ENCODE data around the gene UGP2.

DNA sequence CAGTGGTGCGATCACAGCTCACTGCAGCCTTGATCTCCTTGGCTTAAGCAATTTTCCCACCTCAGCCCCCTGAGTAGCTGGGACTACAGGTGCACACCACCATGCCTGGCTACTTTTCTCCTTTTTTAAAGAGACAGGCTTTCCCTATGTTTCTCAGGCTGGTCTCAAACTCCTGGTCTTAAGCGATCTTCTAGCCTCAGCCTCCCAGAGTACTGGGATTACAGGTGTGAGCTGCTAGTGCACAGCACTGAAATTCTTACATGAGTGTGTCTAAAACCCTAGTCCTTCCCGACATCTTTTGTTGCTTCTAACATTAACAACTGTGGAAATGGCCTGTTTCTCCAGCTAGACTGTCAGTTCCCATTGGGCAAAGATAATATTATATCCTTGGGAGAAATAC lies 2.9 kb downstream of the UGP2 start:
- TF ChIP-seq CTCF (IDR thresholded peaks at IDR 0.05) (no peak), POLR2AphosphoS5 (IDR thresholded peaks at IDR 0.05; ENCODE audit: low read depth, low read length) (no peak), TCF7L2 (IDR thresholded peaks at IDR 0.05; ENCODE audit: low read depth, low read length) (no peak)
- TF ChIP-seq, protein P1, sequence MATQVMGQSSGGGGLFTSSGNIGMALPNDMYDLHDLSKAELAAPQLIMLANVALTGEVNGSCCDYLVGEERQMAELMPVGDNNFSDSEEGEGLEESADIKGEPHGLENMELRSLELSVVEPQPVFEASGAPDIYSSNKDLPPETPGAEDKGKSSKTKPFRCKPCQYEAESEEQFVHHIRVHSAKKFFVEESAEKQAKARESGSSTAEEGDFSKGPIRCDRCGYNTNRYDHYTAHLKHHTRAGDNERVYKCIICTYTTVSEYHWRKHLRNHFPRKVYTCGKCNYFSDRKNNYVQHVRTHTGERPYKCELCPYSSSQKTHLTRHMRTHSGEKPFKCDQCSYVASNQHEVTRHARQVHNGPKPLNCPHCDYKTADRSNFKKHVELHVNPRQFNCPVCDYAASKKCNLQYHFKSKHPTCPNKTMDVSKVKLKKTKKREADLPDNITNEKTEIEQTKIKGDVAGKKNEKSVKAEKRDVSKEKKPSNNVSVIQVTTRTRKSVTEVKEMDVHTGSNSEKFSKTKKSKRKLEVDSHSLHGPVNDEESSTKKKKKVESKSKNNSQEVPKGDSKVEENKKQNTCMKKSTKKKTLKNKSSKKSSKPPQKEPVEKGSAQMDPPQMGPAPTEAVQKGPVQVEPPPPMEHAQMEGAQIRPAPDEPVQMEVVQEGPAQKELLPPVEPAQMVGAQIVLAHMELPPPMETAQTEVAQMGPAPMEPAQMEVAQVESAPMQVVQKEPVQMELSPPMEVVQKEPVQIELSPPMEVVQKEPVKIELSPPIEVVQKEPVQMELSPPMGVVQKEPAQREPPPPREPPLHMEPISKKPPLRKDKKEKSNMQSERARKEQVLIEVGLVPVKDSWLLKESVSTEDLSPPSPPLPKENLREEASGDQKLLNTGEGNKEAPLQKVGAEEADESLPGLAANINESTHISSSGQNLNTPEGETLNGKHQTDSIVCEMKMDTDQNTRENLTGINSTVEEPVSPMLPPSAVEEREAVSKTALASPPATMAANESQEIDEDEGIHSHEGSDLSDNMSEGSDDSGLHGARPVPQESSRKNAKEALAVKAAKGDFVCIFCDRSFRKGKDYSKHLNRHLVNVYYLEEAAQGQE (IDR thresholded peaks at IDR 0.05; ENCODE audit: insufficient read depth in 1 of 2, low read depth in 2 of 2, low read length in 1 of 2) = no peak

Measured in Panc1 (cell line).